SK-N-SH (cell line): ENCODE data around the gene DDAH2. TPM values are rescaled to one million over a fixed set of nuclear protein-coding genes. Genes with fewer than 3 reads are reported as not detected.

Source experiments
- CTCF ChIA-PET: fragments of 300-600, 350-600 bp; formaldehyde crosslinking; extraction: SDS; loops from one replicate; lab custom pipeline; 2021; lab: Yijun Ruan, JAX
- POLR2A ChIA-PET: fragments of 350-600 bp; sonication (Branson Sonifier 250); formaldehyde crosslinking; extraction: SDS; loops from one replicate; lab custom pipeline; 2020; ENCODE audit warnings: antibody characterized with exemption, inconsistent platforms; lab: Yijun Ruan, JAX
- DNase-seq: peaks from one replicate; pipeline ENCODE4 v3.0.0; 2012
- H2AFZ ChIP-seq: fragments of 200-600 bp; sonication (generic); 2 replicates; pipeline ENCODE4 v1.8.1; 2016; ENCODE audit warnings: antibody characterized with exemption, mild to moderate bottlenecking, low read depth
- H3F3A ChIP-seq: fragments of 200-600 bp; sonication (generic); replicated peaks from 2 replicates; pipeline ENCODE3; 2016; ENCODE audit warnings: antibody characterized with exemption, mild to moderate bottlenecking; ENCODE audit not compliant: insufficient read depth
- H3K27ac ChIP-seq, 2 experiments: fragments of 200-500 bp in 1 of 2; fragments of 200-600 bp in 1 of 2; sonication (Bioruptor generic) in 1 of 2; sonication (generic), shearing (Covaris generic) in 1 of 2; 2 replicates each; pipeline versions ENCODE4 v1.5.1 to v1.6.1; 2014 to 2016; ENCODE audit warnings: low read depth in 2 of 2, inconsistent platforms in 1 of 2, low read length in 1 of 2, mild to moderate bottlenecking in 1 of 2, mixed read lengths in 1 of 2
- H3K27me3 ChIP-seq: fragments of 200-600 bp; sonication (generic), shearing (Covaris generic); 2 replicates; pipeline ENCODE4 v1.6.1; 2016; ENCODE audit warnings: mixed run types; ENCODE audit not compliant: insufficient read depth
- H3K36me3 ChIP-seq, 2 experiments: fragments of 200-500 bp in 1 of 2; fragments of 200-600 bp in 1 of 2; sonication (Bioruptor generic) in 1 of 2; sonication (generic) in 1 of 2; replicated peaks in 1 of 2; 2 replicates each; pipeline versions ENCODE3 to v1.5.1; 2014 to 2016; ENCODE audit warnings: low read length in 1 of 2, mild to moderate bottlenecking in 1 of 2; ENCODE audit not compliant: insufficient read depth in 2 of 2, control insufficient read depth in 1 of 2
- H3K4me1 ChIP-seq, 2 experiments: fragments of 200-500 bp in 1 of 2; fragments of 200-600 bp in 1 of 2; sonication (Bioruptor generic) in 1 of 2; sonication (generic), shearing (Covaris generic) in 1 of 2; 2 replicates each; pipeline versions ENCODE4 v1.5.1 to v1.6.1; 2014 to 2016; ENCODE audit warnings: low read depth in 1 of 2, low read length in 1 of 2, mixed run types in 1 of 2; ENCODE audit not compliant: insufficient read depth in 2 of 2, control insufficient read depth in 1 of 2
- H3K4me2 ChIP-seq: fragments of 200-600 bp; sonication (generic), shearing (Covaris generic); 2 replicates; pipeline ENCODE4 v1.6.1; 2017; ENCODE audit warnings: mixed run types
- H3K4me3 ChIP-seq, 2 experiments: fragments of 200-500 bp in 1 of 2; fragments of 200-600 bp in 1 of 2; sonication (Bioruptor generic) in 1 of 2; sonication (generic), shearing (Covaris generic) in 1 of 2; 2 replicates each; pipeline versions ENCODE4 v1.5.1 to v1.8.1; 2014 to 2016; ENCODE audit warnings: low read depth in 2 of 2, inconsistent platforms in 1 of 2, low read length in 1 of 2, mild to moderate bottlenecking in 1 of 2, mixed read lengths in 1 of 2, moderate library complexity in 1 of 2
- H3K79me2 ChIP-seq: fragments of 200-600 bp; sonication (generic); 2 replicates; pipeline ENCODE4 v1.8.1; 2017; ENCODE audit warnings: mild to moderate bottlenecking; ENCODE audit not compliant: insufficient read depth
- H3K9ac ChIP-seq: fragments of 200-600 bp; sonication (generic); 2 replicates; pipeline ENCODE4 v1.6.1; 2017; ENCODE audit warnings: mixed run types
- H3K9me2 ChIP-seq: fragments of 200-600 bp; sonication (generic); 2 replicates; pipeline ENCODE4 v1.6.1; 2017; ENCODE audit warnings: mixed run types
- H3K9me3 ChIP-seq: fragments of 200-600 bp; sonication (generic); 2 replicates; pipeline ENCODE4 v1.6.1; 2017; ENCODE audit warnings: mixed run types, mild to moderate bottlenecking, moderate library complexity
- H4K20me1 ChIP-seq: fragments of 200-600 bp; sonication (generic); 2 replicates; pipeline ENCODE4 v1.6.1; 2017; ENCODE audit warnings: mild to moderate bottlenecking, mixed run types; ENCODE audit not compliant: insufficient read depth
- FOSL2 ChIP-seq: IDR thresholded peaks from 2 replicates; pipeline ENCODE4 v1.4.0; 2012; ENCODE audit warnings: low read depth, mild to moderate bottlenecking, moderate library complexity, borderline replicate concordance
- FOXJ3 ChIP-seq: sonication (generic); formaldehyde crosslinking; IDR thresholded peaks from 2 replicates; pipeline ENCODE4 v1.5.1; 2020; ENCODE audit warnings: mild to moderate bottlenecking, missing genetic modification reagents
- FOXM1 ChIP-seq: IDR thresholded peaks from 2 replicates; pipeline ENCODE4 v1.4.0; 2012; ENCODE audit warnings: low read depth, mild to moderate bottlenecking
- GABPA ChIP-seq: IDR thresholded peaks from 2 replicates; pipeline ENCODE4 v1.4.0; 2012; ENCODE audit warnings: low read depth, mild to moderate bottlenecking
- GATA2 ChIP-seq: sonication (generic); formaldehyde crosslinking; IDR thresholded peaks from 2 replicates; pipeline ENCODE4 v1.5.0; 2020; ENCODE audit warnings: mild to moderate bottlenecking, missing genetic modification reagents
- IRF3 ChIP-seq: fragments of 150-350 bp; IDR thresholded peaks from 2 replicates; pipeline ENCODE4 v1.6.1; 2016; ENCODE audit warnings: mild to moderate bottlenecking, low read depth, low read length
- JUND ChIP-seq: IDR thresholded peaks from 2 replicates; pipeline ENCODE4 v1.4.0; 2012
- MAX ChIP-seq: IDR thresholded peaks from 2 replicates; pipeline ENCODE4 v1.4.0; 2012; ENCODE audit warnings: low read depth
- MEF2A ChIP-seq: IDR thresholded peaks from 2 replicates; pipeline ENCODE4 v1.4.0; 2012; ENCODE audit warnings: low read depth, borderline replicate concordance
- MXI1 ChIP-seq: IDR thresholded peaks from 2 replicates; pipeline ENCODE4 v1.6.1; 2012; ENCODE audit warnings: mild to moderate bottlenecking, low read depth, low read length, improper control_type of control experiment
- NFIC ChIP-seq: IDR thresholded peaks from 2 replicates; pipeline ENCODE4 v1.4.0; 2012; ENCODE audit warnings: borderline replicate concordance
- NRF1 ChIP-seq: IDR thresholded peaks from 2 replicates; pipeline ENCODE4 v1.6.1; 2012; ENCODE audit warnings: low read depth, mild to moderate bottlenecking, low read length
- POLR2AphosphoS5 ChIP-seq: IDR thresholded peaks from 2 replicates; pipeline ENCODE4 v1.6.1; 2012; ENCODE audit warnings: low read depth, low read length
- RAD21 ChIP-seq: IDR thresholded peaks from 2 replicates; pipeline ENCODE4 v1.6.1; 2012; ENCODE audit warnings: mild to moderate bottlenecking, low read length
- RXRA ChIP-seq: IDR thresholded peaks from 2 replicates; pipeline ENCODE4 v1.4.0; 2012; ENCODE audit warnings: low read depth, mild to moderate bottlenecking, borderline replicate concordance
- SIN3A ChIP-seq: IDR thresholded peaks from 2 replicates; pipeline ENCODE4 v1.6.1; 2012; ENCODE audit warnings: low read depth, mild to moderate bottlenecking, low read length, moderate library complexity, borderline replicate concordance
- SMC3 ChIP-seq: IDR thresholded peaks from 2 replicates; pipeline ENCODE4 v1.6.1; 2012; ENCODE audit warnings: low read depth, low read length, improper control_type of control experiment
- TAF1 ChIP-seq: IDR thresholded peaks from 2 replicates; pipeline ENCODE4 v1.6.1; 2012; ENCODE audit warnings: low read depth, mild to moderate bottlenecking, low read length, moderate library complexity, borderline replicate concordance
- TCF12 ChIP-seq: IDR thresholded peaks from 2 replicates; pipeline ENCODE4 v1.4.0; 2012
- TEAD4 ChIP-seq: IDR thresholded peaks from 2 replicates; pipeline ENCODE4 v1.4.0; 2012; ENCODE audit warnings: mild to moderate bottlenecking, borderline replicate concordance; ENCODE audit not compliant: insufficient read depth
- USF2 ChIP-seq: fragments of 150-350 bp; IDR thresholded peaks from 2 replicates; pipeline ENCODE4 v1.6.1; 2017; ENCODE audit warnings: antibody characterized with exemption, low read length, low read depth, borderline replicate concordance
- YY1 ChIP-seq: IDR thresholded peaks from 2 replicates; pipeline ENCODE4 v1.4.0; 2012; ENCODE audit warnings: low read depth, mild to moderate bottlenecking
- ZBTB33 ChIP-seq: IDR thresholded peaks from 2 replicates; pipeline ENCODE4 v1.4.0; 2012; ENCODE audit warnings: low read depth, borderline replicate concordance
- WGBS: methylation state at CpG from one replicate; pipeline ENCODE4 v1.1.6; 2017; ENCODE audit warnings: low lambda C conversion rate; 5-methylcytosine and 5-hydroxymethylcytosine counted together
- polyA plus RNA-seq, 3 experiments: library from polyadenylated mRNA; depleted of rRNA; stranded (reverse); fragments of >200 nt; gene quantifications; 2 replicates each; pipeline ENCODE4 v1.2.3, GENCODE V29; 2012

Gene DDAH2
- polyA plus RNA-seq, 1 of the 3 experiments (the other 2 are of a cell fraction), result 180 TPM

GRCh38 chr6:31717499-31718222 is 11.4 kb downstream of the DDAH2 start (continued):
- TF ChIP-seq USF2, result no peak
- TF ChIP-seq POLR2AphosphoS5, result no peak
- no peak for TF ChIP-seq MXI1
- TF ChIP-seq TAF1, result no peak
- no peak for TF ChIP-seq NFIC
- TF ChIP-seq JUND, result no peak
- TF ChIP-seq IRF3, result no peak
- no peak for TF ChIP-seq GABPA
- no peak for TF ChIP-seq TEAD4
- no peak for TF ChIP-seq NRF1

GRCh38 chr6:31715022-31715958 is 13.8 kb downstream of the DDAH2 start, which contains the start of gene LY6G6D:
TSS of gene LY6G6D (plus strand) at chr6:31715348. CDS start at chr6:31715356, 8 bp downstream.
- no peak for DNase-seq
- 83% methylated on average over 3 of the region's 16 CpGs for WGBS

More at GRCh38 chr6:31715022-31715958, 13.8 kb downstream of the DDAH2 start, which contains the start of gene LY6G6D:
- Histone ChIP-seq H3K9me2 (no peaks in the 10 kb centered on the region), H3F3A (peaks cover 3% of the 10 kb centered on the region), H2AFZ (no peak within 1 kb of the TSS), H4K20me1 (no peaks in the 10 kb centered on the region), H3K4me3 (no peak within 1 kb of the TSS), H3K4me1 (no peaks in the 10 kb centered on the region), H3K79me2 (no peaks in the 10 kb centered on the region), H3K27ac (no peak within 1 kb of the TSS), H3K36me3 (no peaks in the 10 kb centered on the region), H3K9me3 (no peaks in the 10 kb centered on the region), H3K9ac (no peak within 1 kb of the TSS), H3K27me3 (no peaks in the 10 kb centered on the region), H3K4me2 (no peak within 1 kb of the TSS)
- CTCF ChIA-PET, result interaction anchor here (1.1 to 1.5 kb wide), 3 partner anchors 9 to 14 kb away, joined by 3 to 4 read pairs (median 3); no protein-coding TSS in a partner anchor
- TF ChIP-seq FOXM1, result no peak
- no peak for TF ChIP-seq MAX
- TF ChIP-seq USF2, result no peak
- TF ChIP-seq FOSL2, result no peak
- no peak for TF ChIP-seq RXRA
- no peak for TF ChIP-seq GATA2
- no peak for TF ChIP-seq SIN3A
- TF ChIP-seq RAD21, result no peak
- TF ChIP-seq YY1, result no peak
- no peak for TF ChIP-seq MEF2A
- TF ChIP-seq FOXJ3, result no peak
- TF ChIP-seq NRF1, result no peak
- no peak for TF ChIP-seq POLR2AphosphoS5
- no peak for TF ChIP-seq JUND
- TF ChIP-seq ZBTB33, result no peak
- TF ChIP-seq TCF12, result no peak
- no peak for TF ChIP-seq SMC3
- no peak for TF ChIP-seq TAF1
- POLR2A ChIA-PET, result interaction anchor here (1.0 kb wide), 1 partner anchor 14 kb away, joined by 3 read pairs; the partner anchor contains the start of gene DDAH2
